ENCODE data around the gene ENOX2.

DNA sequence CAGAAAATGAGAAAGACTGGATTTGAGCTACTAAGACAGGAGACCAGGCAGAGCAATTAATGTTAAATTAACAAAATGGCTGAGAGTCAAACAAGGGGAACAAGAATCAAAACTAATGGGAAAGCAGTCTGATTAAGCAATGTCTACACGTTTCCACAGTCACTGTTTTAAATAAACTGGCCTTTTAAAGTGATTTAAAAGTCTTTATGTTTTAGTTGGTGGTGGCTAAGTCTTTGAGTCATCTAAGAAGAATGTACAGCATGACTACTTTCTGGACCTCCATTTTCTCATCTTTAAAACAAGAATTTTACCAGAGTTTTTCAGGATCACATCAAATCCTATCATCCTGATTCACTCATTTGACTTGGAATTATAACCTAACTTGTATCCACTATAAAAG is 233.8 kb downstream of the ENOX2 start:
- TF ChIP-seq SUZ12 (IDR thresholded peaks at IDR 0.05; ENCODE audit: extremely low read depth, insufficient read depth, insufficient read length) (no peak), YY1 (IDR thresholded peaks at IDR 0.05; ENCODE audit: insufficient read depth, insufficient read length) (no peak), ZNF274 (IDR thresholded peaks at IDR 0.05; ENCODE audit: low read depth, low read length) (no peak)

Data from NT2/D1 (cell line).